SU-DHL-6 (cell line): ENCODE measurements around the gene MMP14.

ENCODE experiments used
- H2AFZ ChIP-seq: fragments of 200-600 bp; sonication (generic); 2 replicates; pipeline ENCODE4 v1.6.1; 2014; ENCODE audit warnings: low read depth, mild to moderate bottlenecking, moderate library complexity, mixed read lengths, antibody characterized with exemption, low read length; ENCODE audit not compliant: severe bottlenecking
- H3F3A ChIP-seq: fragments of 200-600 bp; shearing (Covaris generic); 2 replicates; pipeline ENCODE4 v1.6.0; 2016; ENCODE audit warnings: antibody characterized with exemption, mild to moderate bottlenecking; ENCODE audit not compliant: insufficient read depth
- H3K27ac ChIP-seq: fragments of 200-600 bp; sonication (generic); 2 replicates; pipeline ENCODE4 v1.5.1; 2016; ENCODE audit warnings: low read depth, mild to moderate bottlenecking, low read length, moderate library complexity, mixed read lengths
- H3K27me3 ChIP-seq: fragments of 200-600 bp; sonication (generic), shearing (Covaris generic); 2 replicates; pipeline ENCODE4 v1.6.0; 2014; ENCODE audit warnings: mild to moderate bottlenecking, low read length
- H3K36me3 ChIP-seq: fragments of 200-600 bp; sonication (generic); 2 replicates; pipeline ENCODE4 v1.6.1; 2014; ENCODE audit warnings: mild to moderate bottlenecking, low read length, mixed read lengths
- H3K4me2 ChIP-seq: fragments of 300-600, 200-600 bp; shearing (Covaris generic), sonication (generic); 2 replicates; pipeline ENCODE4 v1.6.0; 2014; ENCODE audit warnings: low read length, low read depth, mild to moderate bottlenecking; ENCODE audit not compliant: poor library complexity, severe bottlenecking
- H3K4me3 ChIP-seq: fragments of 200-600 bp; sonication (generic); 2 replicates; pipeline ENCODE4 v1.5.1; 2014; ENCODE audit warnings: antibody characterized with exemption, low read length, mild to moderate bottlenecking, mixed read lengths; ENCODE audit not compliant: insufficient read depth, poor library complexity, severe bottlenecking
- H3K79me2 ChIP-seq: fragments of 200-600 bp; sonication (generic); 2 replicates; pipeline ENCODE4 v1.6.1; 2014; ENCODE audit warnings: mild to moderate bottlenecking, low read length, moderate library complexity; ENCODE audit not compliant: insufficient read depth
- H3K9ac ChIP-seq: fragments of 200-600 bp; sonication (generic); 2 replicates; pipeline ENCODE4 v1.7.0; 2014; ENCODE audit warnings: mild to moderate bottlenecking, low read length
- H3K9me2 ChIP-seq: fragments of 200-600 bp; sonication (generic); replicated peaks from 2 replicates; pipeline ENCODE4 v1.6.1; 2014; ENCODE audit warnings: low read length; ENCODE audit not compliant: insufficient read depth
- H3K9me3 ChIP-seq: fragments of 200-600 bp; sonication (generic); 2 replicates; pipeline ENCODE4 v1.6.1; 2014; ENCODE audit warnings: low read length, mixed read lengths; ENCODE audit not compliant: insufficient read depth
- H4K20me1 ChIP-seq: fragments of 200-600 bp; sonication (generic); 2 replicates; pipeline ENCODE4 v1.6.1; 2014; ENCODE audit warnings: low read depth, mild to moderate bottlenecking, antibody characterized with exemption, low read length, moderate library complexity, mixed read lengths
- CTCF ChIP-seq: fragments of 200-600 bp; sonication (generic); IDR thresholded peaks from one replicate; pipeline ENCODE4 v1.5.1; 2017; ENCODE audit warnings: antibody characterized with exemption, mild to moderate bottlenecking, low read length, moderate library complexity; ENCODE audit not compliant: insufficient read depth, poor library complexity, severe bottlenecking
- EZH2phosphoT487 ChIP-seq: fragments of 200-600 bp; sonication (generic), shearing (Covaris generic); conservative IDR thresholded peaks from 2 replicates; pipeline ENCODE4 v1.6.1; 2018; ENCODE audit warnings: mild to moderate bottlenecking, antibody characterized with exemption, low read length, moderate library complexity, mixed read lengths

MMP14 gene

DNA sequence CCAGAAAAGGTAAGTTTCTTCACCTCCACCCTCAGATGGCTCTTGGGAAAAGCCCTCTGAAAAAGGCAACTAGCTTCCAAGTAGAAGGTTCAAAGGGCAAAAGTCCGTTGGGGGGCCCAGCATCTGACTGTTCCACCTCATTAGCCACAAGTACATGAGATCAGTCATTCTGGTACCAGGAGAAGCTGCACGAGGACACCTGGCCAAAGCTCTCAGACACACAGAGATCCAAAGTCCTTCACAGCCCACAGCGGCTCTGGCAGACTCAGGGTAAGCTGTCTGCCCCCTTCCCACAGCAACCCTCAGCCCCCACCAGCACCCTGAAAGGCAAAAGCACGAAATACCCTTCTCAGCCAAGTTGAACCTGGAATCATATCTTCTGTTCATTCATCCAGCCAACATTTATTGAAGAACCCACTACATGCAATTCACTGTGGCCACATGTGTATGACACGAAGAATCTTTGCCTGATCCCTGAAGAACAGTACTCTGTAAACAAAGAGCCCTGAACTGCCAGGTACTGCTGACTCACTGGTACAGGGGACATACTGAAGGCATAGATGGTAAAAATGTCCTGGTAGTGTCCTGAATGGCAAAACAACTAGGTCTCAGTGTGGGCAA is 40.2 kb upstream of the MMP14 start:
- no peaks in the 10 kb centered on the region for H3K9me2 ChIP-seq
- no peak overlapping the region for H3K4me3 ChIP-seq
- peaks cover 9% of the 10 kb centered on the region for H3F3A ChIP-seq
- H3K27ac ChIP-seq = peak overlapping the region; percentile 42
- no peak overlapping the region for H2AFZ ChIP-seq
- peak overlapping the region; percentile 8; the same call in 1 of the 2 replicates for H3K9ac ChIP-seq
- H3K4me2 ChIP-seq = no peak overlapping the region
- no peaks in the 10 kb centered on the region for H3K9me3 ChIP-seq
- H3K79me2 ChIP-seq = no peaks in the 10 kb centered on the region
- no peaks in the 10 kb centered on the region for H4K20me1 ChIP-seq
- no peak for TF ChIP-seq CTCF
- no peak for TF ChIP-seq EZH2phosphoT487
- H3K27me3 ChIP-seq = no peaks in the 10 kb centered on the region
- H3K36me3 ChIP-seq = no peaks in the 10 kb centered on the region

DNA sequence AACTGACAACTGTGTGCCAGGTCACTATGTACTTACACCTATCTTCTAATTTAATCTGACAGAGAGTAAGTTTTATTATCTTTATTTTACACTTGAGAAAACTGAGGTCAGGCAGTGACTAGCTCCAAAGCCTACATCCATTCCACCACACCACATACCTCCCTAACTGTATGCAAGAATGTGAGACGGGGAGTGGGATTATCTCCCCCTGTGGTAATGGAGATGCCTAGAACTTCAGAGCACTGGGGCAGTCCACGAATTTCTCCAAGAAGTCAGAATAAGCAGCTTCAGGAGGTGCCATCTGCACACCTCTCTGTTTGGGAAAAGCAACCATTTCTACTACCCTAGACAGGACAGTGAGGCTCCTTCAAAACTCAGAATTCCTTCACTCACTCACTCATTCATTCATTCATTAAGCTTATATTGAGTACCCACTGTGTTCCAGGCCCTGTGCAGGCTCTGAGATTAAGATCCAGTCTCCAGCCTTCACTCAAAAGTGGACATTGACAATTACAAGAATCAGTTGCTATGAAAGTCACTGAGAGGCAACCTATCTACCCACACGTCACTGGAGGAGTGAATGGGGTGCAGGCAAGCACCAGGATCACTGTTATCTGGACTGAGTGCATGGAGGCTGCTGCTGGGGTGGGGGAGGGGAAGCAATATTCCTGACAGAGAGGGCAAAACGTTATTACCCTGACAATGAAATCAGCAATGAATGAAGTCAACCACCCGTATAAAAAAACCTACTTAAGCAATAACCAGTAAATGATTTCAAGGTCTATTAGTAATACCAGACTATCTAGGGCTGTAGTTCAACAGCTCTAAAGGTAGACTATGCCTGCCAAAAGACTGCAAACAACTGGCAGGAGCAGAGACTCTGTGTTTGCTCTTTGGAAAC is 39.1 kb upstream of the MMP14 start:
- Histone ChIP-seq H3K4me3 (no peak overlapping the region), H3K27me3 (no peaks in the 10 kb centered on the region), H3K4me2 (no peak overlapping the region), H3K27ac (peak overlapping the region; percentile 42), H3F3A (0 out of 2 replicates have a peak, but pooled peaks cover 1% of the 10 kb centered on the region), H3K9ac (no peak overlapping the region; the same call in 1 of the 2 replicates), H3K9me3 (no peaks in the 10 kb centered on the region), H2AFZ (no peak overlapping the region), H3K9me2 (no peaks in the 10 kb centered on the region), H4K20me1 (no peaks in the 10 kb centered on the region), H3K36me3 (no peaks in the 10 kb centered on the region), H3K79me2 (peaks cover under 1% of the 10 kb centered on the region; the same call in 1 of the 2 replicates)
- TF ChIP-seq EZH2phosphoT487 (no peak), CTCF (no peak)

- no peak overlapping the region for H3K9ac ChIP-seq
- no peaks in the 10 kb centered on the region for H3K27me3 ChIP-seq
- no peaks in the 10 kb centered on the region for H3K9me3 ChIP-seq
- no peaks in the 10 kb centered on the region for H3K36me3 ChIP-seq
- H3K79me2 ChIP-seq = peaks cover 8% of the 10 kb centered on the region; the same call in 1 of the 2 replicates
- H3F3A ChIP-seq = no peaks in the 10 kb centered on the region
- H3K27ac ChIP-seq = no peak overlapping the region
- H4K20me1 ChIP-seq = no peaks in the 10 kb centered on the region
- H2AFZ ChIP-seq = no peak overlapping the region
- TF ChIP-seq CTCF (no peak), EZH2phosphoT487 (no peak)
- H3K4me2 ChIP-seq = no peak overlapping the region
- H3K4me3 ChIP-seq = no peak overlapping the region
- H3K9me2 ChIP-seq = no peaks in the 10 kb centered on the region
Observed at GRCh38 chr14:22798528-22798927, 37.9 kb upstream of the MMP14 start.
